Skeletal muscle satellite cell (primary cell): ENCODE results near the gene RPS2.

ENCODE experiments used
- H3K27me3 ChIP-seq: 2 replicates; pipeline ENCODE4 v1.7.0; 2013; ENCODE audit warnings: low read length; ENCODE audit not compliant: control insufficient read depth, insufficient read depth
- H3K36me3 ChIP-seq: 2 replicates; pipeline ENCODE4 v1.7.0; 2013; ENCODE audit warnings: mild to moderate bottlenecking, control low read depth, low read length; ENCODE audit not compliant: insufficient read depth
- H3K4me1 ChIP-seq: 2 replicates; pipeline ENCODE4 v1.7.0; 2013; ENCODE audit warnings: low read length; ENCODE audit not compliant: control insufficient read depth, insufficient read depth
- H3K4me2 ChIP-seq: 2 replicates; pipeline ENCODE4 v1.7.0; 2013; ENCODE audit warnings: mild to moderate bottlenecking, low read length
- H3K4me3 ChIP-seq: 2 replicates; pipeline ENCODE4 v1.7.0; 2013; ENCODE audit warnings: low read length
- H3K9ac ChIP-seq: 2 replicates; pipeline ENCODE4 v1.7.0; 2013; ENCODE audit warnings: mild to moderate bottlenecking, low read depth, low read length, moderate library complexity
- H3K9me3 ChIP-seq: replicated peaks from 2 replicates; pipeline ENCODE4 v1.7.0; 2013; ENCODE audit warnings: mild to moderate bottlenecking, control low read depth, low read length

RPS2 gene

DNA sequence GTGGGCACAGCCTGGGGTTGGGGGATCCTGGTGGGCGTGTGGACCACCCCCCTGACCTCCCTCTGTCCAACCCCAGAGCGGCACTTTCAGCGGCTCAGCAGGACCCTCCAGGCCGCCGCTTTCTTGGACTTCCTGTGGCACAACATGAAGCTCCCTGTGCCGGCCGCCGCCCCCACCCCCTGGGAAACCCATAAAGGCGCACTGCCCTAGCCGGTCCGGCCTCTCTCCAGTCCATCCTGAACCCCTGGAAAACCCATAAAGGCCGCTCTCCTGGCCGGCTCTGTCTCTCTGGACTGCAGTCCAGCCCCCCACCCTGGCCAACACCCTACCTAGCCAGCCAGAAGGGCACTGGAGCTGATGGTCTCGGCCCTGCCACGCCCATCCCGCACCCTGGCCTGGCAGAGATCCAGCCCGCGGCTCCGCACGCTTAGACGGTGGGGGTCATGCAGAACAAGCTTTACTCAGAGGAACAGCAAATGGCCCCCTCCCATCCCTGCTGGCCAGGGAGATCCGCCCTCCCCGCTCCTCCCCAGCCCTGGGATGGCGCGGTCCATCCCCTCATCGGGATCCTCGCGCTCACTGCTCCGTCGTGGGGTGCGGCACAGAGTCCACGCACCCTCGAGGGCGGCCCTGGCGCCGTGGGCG lies 14.0 kb upstream of the RPS2 start:
- no peak overlapping the region for H3K4me2 ChIP-seq
- no peak overlapping the region for H3K9ac ChIP-seq
- H3K9me3 ChIP-seq: no peaks in the 10 kb centered on the region
- peaks cover 4% of the 10 kb centered on the region for H3K4me1 ChIP-seq
- H3K27me3 ChIP-seq: peaks cover 33% of the 10 kb centered on the region
- H3K4me3 ChIP-seq: no peak overlapping the region
- H3K36me3 ChIP-seq: peaks cover 50% of the 10 kb centered on the region

DNA sequence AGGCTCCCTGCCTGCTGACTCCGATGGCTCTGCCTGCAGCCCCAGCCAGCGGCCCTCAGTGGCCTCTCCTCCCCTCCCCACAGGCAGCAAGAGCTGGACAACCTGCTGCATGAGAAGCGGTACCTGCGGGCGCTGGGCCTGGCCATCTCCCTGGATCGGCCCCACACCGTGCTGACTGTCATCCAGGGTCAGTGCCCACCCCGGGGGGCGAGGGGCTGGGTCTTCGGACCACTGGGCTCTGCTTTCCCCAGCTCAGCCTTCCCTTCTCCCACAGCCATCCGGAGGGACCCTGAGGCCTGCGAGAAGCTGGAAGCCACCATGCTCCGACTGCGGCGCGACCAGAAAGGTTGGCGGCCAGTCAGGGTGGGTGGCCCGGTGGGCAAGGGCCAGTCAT lies 13.2 kb upstream of the RPS2 start:
- H3K4me3 ChIP-seq: no peak overlapping the region
- H3K36me3 ChIP-seq: peaks cover 50% of the 10 kb centered on the region
- H3K4me2 ChIP-seq: no peak overlapping the region
- H3K27me3 ChIP-seq: peaks cover 33% of the 10 kb centered on the region
- H3K4me1 ChIP-seq: peaks cover under 1% of the 10 kb centered on the region
- no peak overlapping the region for H3K9ac ChIP-seq
- H3K9me3 ChIP-seq: no peaks in the 10 kb centered on the region

DNA sequence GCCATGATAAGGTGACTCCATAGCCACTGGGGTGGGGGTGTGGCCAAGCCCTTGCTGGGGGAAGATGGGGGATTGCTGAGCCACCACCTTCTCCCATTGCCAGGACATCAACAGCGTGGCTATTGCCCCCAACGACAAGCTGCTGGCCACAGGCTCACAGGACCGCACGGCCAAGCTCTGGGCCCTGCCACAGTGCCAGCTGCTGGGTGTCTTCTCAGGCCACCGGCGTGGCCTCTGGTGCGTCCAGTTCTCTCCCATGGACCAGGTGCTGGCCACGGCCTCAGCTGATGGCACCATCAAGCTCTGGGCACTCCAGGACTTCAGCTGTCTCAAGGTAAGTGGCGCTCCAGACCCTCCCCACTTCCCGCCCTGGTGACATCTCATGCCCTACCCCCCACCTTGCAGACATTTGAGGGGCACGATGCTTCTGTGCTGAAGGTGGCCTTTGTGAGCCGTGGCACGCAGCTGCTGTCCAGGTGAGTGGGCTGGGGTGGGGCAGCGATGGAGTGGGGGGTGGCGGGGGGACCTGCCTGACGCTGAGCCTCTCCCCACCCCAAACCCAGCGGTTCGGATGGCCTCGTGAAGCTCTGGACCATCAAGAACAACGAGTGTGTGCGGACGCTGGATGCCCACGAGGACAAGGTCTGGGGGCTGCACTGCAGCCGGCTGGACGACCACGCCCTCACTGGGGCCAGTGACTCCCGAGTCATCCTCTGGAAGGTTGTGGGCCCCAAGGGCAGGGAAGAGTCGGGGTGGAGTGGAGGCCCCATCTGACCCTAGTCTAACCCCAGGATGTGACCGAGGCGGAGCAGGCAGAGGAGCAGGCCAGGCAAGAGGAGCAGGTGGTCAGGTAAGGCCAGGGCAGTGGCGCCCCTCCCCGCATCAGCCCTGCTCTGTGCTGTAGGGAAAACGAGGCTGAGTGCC lies 12.6 kb upstream of the RPS2 start:
- H3K4me1 ChIP-seq: peaks cover 4% of the 10 kb centered on the region
- H3K4me3 ChIP-seq: no peak overlapping the region
- peaks cover 50% of the 10 kb centered on the region for H3K36me3 ChIP-seq
- no peaks in the 10 kb centered on the region for H3K9me3 ChIP-seq
- no peak overlapping the region for H3K9ac ChIP-seq
- H3K27me3 ChIP-seq: peaks cover 28% of the 10 kb centered on the region
- H3K4me2 ChIP-seq: no peak overlapping the region

DNA sequence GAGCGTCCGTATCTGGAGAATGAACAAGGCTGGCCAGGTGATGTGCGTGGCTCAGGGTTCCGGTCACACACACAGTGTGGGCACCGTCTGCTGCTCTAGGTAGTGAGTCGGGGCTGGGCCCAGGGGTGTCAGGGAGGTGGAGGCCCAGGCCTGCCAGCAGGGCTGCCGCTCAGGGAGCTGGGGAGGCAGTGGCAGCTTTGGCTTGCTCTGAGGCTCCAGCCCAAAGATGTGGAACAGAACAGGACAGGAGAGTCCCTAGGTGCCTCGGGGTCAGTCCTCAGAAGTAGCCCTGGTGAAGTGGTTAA lies 11.5 kb upstream of the RPS2 start:
- Histone ChIP-seq H3K9me3 (no peaks in the 10 kb centered on the region), H3K36me3 (peaks cover 52% of the 10 kb centered on the region), H3K27me3 (peaks cover 17% of the 10 kb centered on the region)

DNA sequence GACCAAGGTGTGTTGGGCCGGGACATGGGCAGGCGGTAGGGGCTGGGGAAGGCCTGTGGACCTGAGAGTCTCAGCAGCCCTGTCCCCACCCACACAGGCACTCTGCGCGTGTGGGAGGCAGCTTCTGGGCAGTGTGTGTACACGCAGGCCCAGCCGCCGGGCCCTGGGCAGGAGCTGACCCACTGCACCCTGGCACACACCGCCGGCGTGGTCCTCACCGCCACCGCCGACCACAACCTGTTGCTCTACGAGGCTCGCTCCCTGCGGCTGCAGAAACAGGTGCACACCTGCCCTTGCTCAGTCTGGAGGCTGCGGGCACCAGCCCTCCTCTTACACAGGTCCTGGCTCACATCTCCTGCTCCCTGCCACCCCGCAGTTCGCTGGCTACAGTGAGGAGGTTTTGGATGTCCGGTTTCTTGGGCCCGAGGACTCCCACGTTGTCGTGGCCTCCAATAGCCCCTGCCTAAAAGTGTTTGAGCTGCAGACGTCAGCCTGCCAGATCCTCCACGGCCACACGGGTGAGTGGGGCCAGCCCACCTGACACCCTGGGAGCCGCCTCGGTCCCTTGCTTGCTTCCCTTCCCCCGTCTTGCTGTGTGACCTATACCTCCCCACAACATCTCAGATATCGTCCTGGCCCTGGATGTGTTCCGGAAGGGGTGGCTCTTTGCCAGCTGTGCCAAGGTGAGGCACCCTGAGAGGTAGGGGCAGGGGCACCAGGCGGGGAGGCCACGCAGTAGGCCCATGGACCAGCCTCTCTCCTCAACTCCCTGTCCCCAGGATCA lies 11.0 kb upstream of the RPS2 start:
- Histone ChIP-seq H3K36me3 (peaks cover 52% of the 10 kb centered on the region), H3K27me3 (peaks cover 12% of the 10 kb centered on the region), H3K9ac (no peak overlapping the region)

More for the DNA sequence above, 11.5 kb upstream of the RPS2 start:
- Histone ChIP-seq H3K4me3 (no peak overlapping the region), H3K9ac (no peak overlapping the region), H3K4me2 (no peak overlapping the region), H3K4me1 (peaks cover 4% of the 10 kb centered on the region)

DNA sequence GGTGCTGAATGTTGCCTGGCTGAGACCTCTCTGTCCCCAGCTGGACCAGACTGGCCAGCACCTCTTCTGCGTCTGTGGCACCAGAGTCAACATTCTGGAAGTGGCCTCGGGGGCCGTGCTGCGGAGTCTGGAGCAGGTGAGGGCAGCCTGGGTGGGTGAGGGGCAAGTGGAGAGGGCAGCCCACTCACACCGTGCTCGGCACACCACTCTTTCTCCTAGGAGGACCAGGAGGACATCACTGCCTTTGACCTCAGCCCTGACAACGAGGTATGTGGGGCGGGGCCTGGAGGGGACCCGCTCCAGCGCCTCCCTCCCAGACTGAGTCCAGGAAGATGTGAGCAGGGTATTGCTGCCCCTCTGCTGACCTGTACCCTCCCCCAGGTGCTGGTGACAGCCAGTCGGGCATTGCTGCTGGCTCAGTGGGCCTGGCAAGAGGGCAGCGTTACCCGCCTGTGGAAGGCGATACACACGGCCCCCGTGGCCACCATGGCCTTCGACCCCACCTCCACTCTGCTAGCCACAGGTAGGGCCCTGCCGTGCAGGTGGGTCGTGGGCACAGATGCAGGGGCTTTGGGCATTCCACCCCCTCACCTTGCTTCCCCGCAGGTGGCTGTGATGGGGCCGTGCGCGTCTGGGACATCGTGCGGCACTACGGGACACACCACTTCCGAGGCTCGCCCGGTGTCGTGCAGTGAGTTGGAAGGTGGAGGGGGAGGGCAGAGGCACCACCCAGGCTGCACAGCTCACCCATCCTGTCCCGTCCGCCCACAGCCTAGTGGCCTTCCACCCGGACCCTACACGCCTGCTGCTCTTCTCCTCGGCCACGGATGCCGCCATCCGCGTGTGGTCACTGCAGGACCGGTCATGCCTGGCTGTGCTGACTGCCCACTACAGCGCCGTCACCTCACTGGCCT lies 9.8 kb upstream of the RPS2 start:
- no peak overlapping the region for H3K4me3 ChIP-seq
- H3K36me3 ChIP-seq: peaks cover 51% of the 10 kb centered on the region
- H3K27me3 ChIP-seq: no peaks in the 10 kb centered on the region
- H3K4me1 ChIP-seq: peaks cover 8% of the 10 kb centered on the region
- no peaks in the 10 kb centered on the region for H3K9me3 ChIP-seq
- H3K4me2 ChIP-seq: no peak overlapping the region
- H3K9ac ChIP-seq: no peak overlapping the region

More for the DNA sequence above, 11.0 kb upstream of the RPS2 start:
- no peak overlapping the region for H3K4me3 ChIP-seq
- H3K4me2 ChIP-seq: no peak overlapping the region
- peaks cover 8% of the 10 kb centered on the region for H3K4me1 ChIP-seq
- H3K9me3 ChIP-seq: no peaks in the 10 kb centered on the region

DNA sequence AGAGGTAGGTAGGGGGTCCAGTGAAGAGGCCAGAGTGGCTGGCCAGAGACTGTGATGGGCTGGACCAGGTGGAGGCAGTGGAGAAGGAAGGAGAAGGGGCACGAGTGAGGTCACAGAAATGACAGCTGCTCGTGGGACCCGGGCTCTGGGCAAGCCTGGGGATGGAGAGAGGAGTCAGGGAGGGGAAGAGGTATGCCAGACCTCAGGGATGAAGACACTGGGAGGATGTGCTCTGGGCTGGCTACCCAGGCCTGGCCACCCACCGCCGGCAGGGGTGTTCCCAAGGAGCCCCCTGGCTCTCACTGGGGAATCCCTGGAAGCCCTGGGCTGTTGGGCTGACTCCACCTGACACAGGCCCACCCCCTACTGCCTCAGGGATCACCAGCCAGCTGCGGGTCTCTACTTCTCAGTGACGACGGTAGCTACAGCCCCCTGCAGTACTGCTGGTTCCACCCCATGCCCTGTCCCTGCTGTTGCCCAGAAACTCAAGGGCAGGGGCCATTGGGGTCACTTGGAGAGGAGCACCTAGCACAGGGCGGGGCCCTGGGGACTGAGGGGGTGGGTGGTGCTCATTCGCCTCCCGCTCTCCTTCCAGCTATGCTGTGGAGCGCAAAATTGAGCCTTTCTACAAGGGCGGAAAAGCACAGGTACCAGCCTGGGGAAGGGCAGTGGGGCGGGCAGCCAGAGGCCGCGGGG lies 9.0 kb upstream of the RPS2 start:
- no peak overlapping the region for H3K4me3 ChIP-seq
- H3K36me3 ChIP-seq: peaks cover 46% of the 10 kb centered on the region
- H3K4me1 ChIP-seq: peaks cover 8% of the 10 kb centered on the region

DNA sequence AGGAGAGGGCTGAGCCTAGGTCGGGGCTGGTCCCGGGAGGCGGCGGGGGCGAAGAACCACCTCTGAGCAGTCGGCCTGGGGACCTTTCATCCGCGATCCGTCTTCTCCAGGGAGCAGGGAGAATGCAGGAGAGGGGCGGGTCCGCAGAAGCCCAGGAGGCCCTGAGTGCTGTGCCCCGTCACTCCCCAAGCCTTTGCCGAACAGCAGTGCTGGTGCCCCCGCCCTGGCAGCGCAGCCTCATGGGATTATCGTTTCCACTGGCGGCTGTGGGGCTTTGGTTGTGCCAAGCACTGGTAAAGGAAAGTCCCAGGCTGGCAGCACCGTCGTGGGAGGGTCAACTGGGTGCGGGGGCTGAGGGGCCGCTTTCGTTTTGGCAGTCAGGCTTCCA lies 7.9 kb upstream of the RPS2 start:
- Histone ChIP-seq H3K9ac (peak overlapping the region; percentile 90), H3K36me3 (peaks cover 35% of the 10 kb centered on the region), H3K4me1 (peaks cover 8% of the 10 kb centered on the region)

More for the DNA sequence above, 9.0 kb upstream of the RPS2 start:
- H3K9ac ChIP-seq: no peak overlapping the region
- H3K27me3 ChIP-seq: no peaks in the 10 kb centered on the region
- H3K9me3 ChIP-seq: no peaks in the 10 kb centered on the region
- peak overlapping the region; percentile 37 for H3K4me2 ChIP-seq

DNA sequence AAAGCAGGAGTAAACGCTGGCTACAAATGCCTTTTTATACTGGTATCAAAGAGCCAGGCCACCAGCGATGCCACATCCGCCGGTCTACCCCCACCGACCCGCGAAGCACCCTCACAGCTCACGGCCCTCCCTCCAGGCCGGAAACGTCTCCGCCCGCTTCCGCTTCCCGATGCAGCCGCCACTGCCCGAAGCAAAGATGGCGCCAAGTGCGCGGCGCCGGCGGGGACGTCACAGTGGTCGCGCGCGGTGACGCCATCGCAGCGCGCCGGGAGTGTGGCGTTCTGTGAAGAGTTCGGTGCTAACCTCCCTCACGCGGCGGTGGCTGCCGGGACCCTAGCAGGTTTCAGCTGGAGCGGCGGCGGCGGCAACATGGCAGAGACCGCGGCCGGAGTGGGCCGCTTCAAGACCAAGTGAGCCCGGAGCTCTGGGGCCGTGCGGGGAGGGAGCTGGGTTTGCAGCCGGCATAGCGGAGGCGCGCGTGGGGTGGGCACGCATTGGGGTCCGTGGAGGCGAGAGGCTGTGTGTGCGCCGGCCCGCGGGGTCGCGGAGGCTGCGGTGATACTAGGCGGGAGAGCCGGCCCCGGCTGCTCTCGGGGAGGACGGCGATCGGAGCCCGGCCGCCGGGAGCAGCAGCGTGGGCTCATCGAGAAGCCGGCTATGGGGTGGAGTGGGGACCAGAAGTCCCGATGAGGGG lies 7.3 kb upstream of the RPS2 start, which contains the start of gene TBL3:
Gene TBL3 (plus strand): TSS at position 258 of the 694 bp plus-strand sequence. CDS start 112 bp downstream, at position 370.
- H3K9me3 ChIP-seq: no peaks in the 10 kb centered on the region
- peaks cover 8% of the 10 kb centered on the region for H3K4me1 ChIP-seq
- H3K27me3 ChIP-seq: no peaks in the 10 kb centered on the region
- H3K4me3 ChIP-seq: peak within 1 kb of the TSS; percentile 78
- H3K4me2 ChIP-seq: peak within 1 kb of the TSS; percentile 90
- H3K36me3 ChIP-seq: peaks cover 30% of the 10 kb centered on the region
- peak within 1 kb of the TSS; percentile 90 for H3K9ac ChIP-seq

More for the DNA sequence above, 7.9 kb upstream of the RPS2 start:
- H3K4me3 ChIP-seq: peak overlapping the region; percentile 78
- no peaks in the 10 kb centered on the region for H3K27me3 ChIP-seq
- H3K4me2 ChIP-seq: peak overlapping the region; percentile 90
- H3K9me3 ChIP-seq: no peaks in the 10 kb centered on the region
